Measurements from ENCODE around the gene ARHGEF7.
"Not testable (repeated sequence)": the region's sequence is repeated elsewhere in the genome, so short reads cannot be mapped to it uniquely, and the experiment has no call there.

DNA sequence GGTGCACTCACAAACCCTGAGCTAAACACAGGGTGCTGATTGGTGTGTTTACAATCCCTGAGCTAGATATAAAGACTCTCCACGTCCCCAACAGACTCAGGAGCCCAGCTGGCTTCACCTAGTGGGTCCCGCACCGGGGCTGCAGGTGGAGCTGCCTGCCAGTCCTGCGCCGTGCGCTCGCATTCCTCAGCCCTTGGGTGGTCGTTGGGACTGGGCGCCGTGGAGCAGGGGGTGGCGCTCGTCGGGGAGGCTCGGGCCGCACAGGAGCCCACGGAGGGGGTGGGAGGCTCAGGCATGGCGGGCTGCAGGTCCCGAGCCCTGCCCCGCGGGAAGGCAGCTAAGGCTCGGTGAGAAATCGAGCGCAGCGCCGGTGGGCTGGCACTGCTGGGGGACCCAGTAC, 31.4 kb upstream of the ARHGEF7 start:
- not testable (repeated sequence) for TF ChIP-seq EZH2phosphoT487 (IDR thresholded peaks at IDR 0.05; ENCODE audit: low read depth, severe bottlenecking, unreplicated experiment); EZH2 (IDR thresholded peaks at IDR 0.05; ENCODE audit: borderline replicate concordance)
- TF ChIP-seq, protein P1, sequence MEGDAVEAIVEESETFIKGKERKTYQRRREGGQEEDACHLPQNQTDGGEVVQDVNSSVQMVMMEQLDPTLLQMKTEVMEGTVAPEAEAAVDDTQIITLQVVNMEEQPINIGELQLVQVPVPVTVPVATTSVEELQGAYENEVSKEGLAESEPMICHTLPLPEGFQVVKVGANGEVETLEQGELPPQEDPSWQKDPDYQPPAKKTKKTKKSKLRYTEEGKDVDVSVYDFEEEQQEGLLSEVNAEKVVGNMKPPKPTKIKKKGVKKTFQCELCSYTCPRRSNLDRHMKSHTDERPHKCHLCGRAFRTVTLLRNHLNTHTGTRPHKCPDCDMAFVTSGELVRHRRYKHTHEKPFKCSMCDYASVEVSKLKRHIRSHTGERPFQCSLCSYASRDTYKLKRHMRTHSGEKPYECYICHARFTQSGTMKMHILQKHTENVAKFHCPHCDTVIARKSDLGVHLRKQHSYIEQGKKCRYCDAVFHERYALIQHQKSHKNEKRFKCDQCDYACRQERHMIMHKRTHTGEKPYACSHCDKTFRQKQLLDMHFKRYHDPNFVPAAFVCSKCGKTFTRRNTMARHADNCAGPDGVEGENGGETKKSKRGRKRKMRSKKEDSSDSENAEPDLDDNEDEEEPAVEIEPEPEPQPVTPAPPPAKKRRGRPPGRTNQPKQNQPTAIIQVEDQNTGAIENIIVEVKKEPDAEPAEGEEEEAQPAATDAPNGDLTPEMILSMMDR (IDR thresholded peaks at IDR 0.05; ENCODE audit: poor library complexity) = not testable (repeated sequence)
